ENCODE measurements around the gene MT2A.

GRCh38 chr16:56574625-56575024, 33.8 kb upstream of the MT2A start:
- no peak for TF ChIP-seq CTCF (IDR thresholded peaks at IDR 0.05 in 8 of 11, conservative IDR thresholded peaks at IDR 0.05 in 3 of 11)
- no peak for TF ChIP-seq POLR2A (IDR thresholded peaks at IDR 0.05)
